HepG2 (cell line): ENCODE measurements around the gene BLOC1S4. TPM values are rescaled to one million over a fixed set of nuclear protein-coding genes. Genes with fewer than 3 reads are reported as not detected.

Source experiments
- ATAC-seq: fragments of 200-7000 bp; cut with Tn5 transposase; 3 replicates; pipeline ENCODE4 v1.9.1; 2020; ENCODE audit warnings: mild to moderate bottlenecking, moderate library complexity
- BruUV-seq: library from RNA; stranded (reverse); fragments of 400-500 nt; replicated peaks from 2 replicates; lab custom pipeline; 2021; lab: Mats Ljungman, UMichigan
- CTCF ChIA-PET: fragments of 300-600 bp; formaldehyde crosslinking; extraction: SDS; loops from one replicate; lab custom pipeline; 2021; ENCODE audit warnings: low total read pairs, inconsistent platforms, low intra/inter-chr PET ratio; lab: Yijun Ruan, JAX
- POLR2A ChIA-PET: fragments of 350-600 bp; sonication (Branson Sonifier 250); formaldehyde crosslinking; loops from one replicate; lab custom pipeline; 2020; ENCODE audit warnings: antibody characterized with exemption, inconsistent platforms; lab: Yijun Ruan, JAX
- DNase-seq: peaks from one replicate; pipeline ENCODE4 v3.0.0-alpha.2; 2015; ENCODE audit warnings: low spot score
- FAIRE-seq: peaks from 3 replicates; lab custom pipeline; 2011; peaks lifted over from hg19 to GRCh38; lab: Jason Lieb, UNC
- H2AFZ ChIP-seq: one replicate; pipeline ENCODE4 v1.6.1; 2011; ENCODE audit warnings: low read length, inconsistent platforms
- H3K27ac ChIP-seq: fragments of 300-600 bp; 3 replicates; pipeline ENCODE4 v1.8.0; 2011; ENCODE audit warnings: mixed run types, mild to moderate bottlenecking, mixed read lengths, low read length, inconsistent platforms; ENCODE audit not compliant: insufficient read depth; ENCODE audit errors: extremely low read length
- H3K27me3 ChIP-seq, 2 experiments: fragments of 200-600 bp in 1 of 2; 2 replicates in 1 of 2; 3 replicates in 1 of 2; pipeline versions ENCODE4 v1.6.0 to v1.8.0; 2011; ENCODE audit warnings: low read length in 2 of 2, mild to moderate bottlenecking in 2 of 2, moderate library complexity in 2 of 2, inconsistent platforms in 1 of 2; ENCODE audit not compliant: insufficient read depth in 2 of 2, control insufficient read depth in 1 of 2
- H3K36me3 ChIP-seq, 2 experiments: fragments of 200-600 bp in 1 of 2; replicated peaks in 1 of 2; 2 replicates in 1 of 2; 3 replicates in 1 of 2; pipeline versions ENCODE4 v1.5.1 to v1.8.0; 2011; ENCODE audit warnings: low read length in 2 of 2, inconsistent platforms in 1 of 2; ENCODE audit not compliant: insufficient read depth in 2 of 2, control insufficient read depth in 1 of 2
- H3K4me1 ChIP-seq: 2 replicates; pipeline ENCODE4 v1.5.1; 2012; ENCODE audit warnings: low read length, inconsistent platforms; ENCODE audit not compliant: insufficient read depth
- H3K4me2 ChIP-seq: 2 replicates; pipeline ENCODE4 v1.6.0; 2011; ENCODE audit warnings: low read depth, low read length, inconsistent platforms
- H3K4me3 ChIP-seq, 3 experiments: fragments of 200-600 bp in 1 of 3; sonication (generic), shearing (Covaris generic) in 1 of 3; replicated peaks in 1 of 3; 2 replicates each; pipeline ENCODE4 v1.5.1; 2011 to 2016; ENCODE audit warnings: low read length in 3 of 3, inconsistent platforms in 2 of 3, low read depth in 2 of 3, mild to moderate bottlenecking in 2 of 3, control low read depth in 1 of 3, mixed read lengths in 1 of 3; ENCODE audit not compliant: insufficient read depth in 1 of 3
- H3K79me2 ChIP-seq: one replicate; pipeline ENCODE4 v1.6.1; 2011; ENCODE audit warnings: low read length, inconsistent platforms; ENCODE audit not compliant: insufficient read depth
- H3K9ac ChIP-seq: 2 replicates; pipeline ENCODE4 v1.6.0; 2011; ENCODE audit warnings: mild to moderate bottlenecking, low read depth, low read length, inconsistent platforms; ENCODE audit not compliant: insufficient read depth
- H3K9me3 ChIP-seq: 2 replicates; pipeline ENCODE4 v1.5.1; 2012; ENCODE audit warnings: mild to moderate bottlenecking, low read length
- H4K20me1 ChIP-seq: 2 replicates; pipeline ENCODE4 v1.6.0; 2011; ENCODE audit warnings: inconsistent platforms, mild to moderate bottlenecking, low read length, moderate library complexity; ENCODE audit not compliant: insufficient read depth
- ARHGAP35 ChIP-seq: sonication (generic); formaldehyde crosslinking; IDR thresholded peaks from 2 replicates; pipeline ENCODE4 v1.9.0; 2022; ENCODE audit warnings: mild to moderate bottlenecking, inconsistent platforms, moderate library complexity, missing genetic modification reagents, borderline replicate concordance
- HNRNPH1 ChIP-seq: fragments of 200-400 bp; formaldehyde crosslinking; optimal IDR thresholded peaks from 2 replicates; pipeline ENCODE3; 2017; ENCODE audit warnings: mild to moderate bottlenecking, low read depth, low read length
- HOXA5 ChIP-seq: sonication (generic); formaldehyde crosslinking; IDR thresholded peaks from 2 replicates; pipeline ENCODE4 v1.4.0; 2020; ENCODE audit warnings: missing genetic modification reagents
- ISX ChIP-seq: sonication (generic); formaldehyde crosslinking; conservative IDR thresholded peaks from 2 replicates; pipeline ENCODE4 v1.5.0; 2020; ENCODE audit warnings: missing genetic modification reagents
- PLRG1 ChIP-seq: fragments of 450-650 bp; conservative IDR thresholded peaks from 2 replicates; pipeline ENCODE4 v1.6.1; 2016
- ZNF562 ChIP-seq: sonication (generic); formaldehyde crosslinking; IDR thresholded peaks from 2 replicates; pipeline ENCODE4 v1.8.0; 2022; ENCODE audit warnings: missing genetic modification reagents, borderline replicate concordance
- ZNF567 ChIP-seq: sonication (generic); formaldehyde crosslinking; IDR thresholded peaks from 2 replicates; pipeline ENCODE4 v1.8.1; 2023; ENCODE audit warnings: mild to moderate bottlenecking, missing genetic modification reagents, borderline replicate concordance
- ZNF615 ChIP-seq: sonication (generic); formaldehyde crosslinking; IDR thresholded peaks from 2 replicates; pipeline ENCODE4 v1.5.0; 2020; ENCODE audit warnings: mild to moderate bottlenecking, missing genetic modification reagents, borderline replicate concordance
- WGBS: methylation state at CpG from one replicate; pipeline ENCODE4 v1.1.6; 2017; ENCODE audit warnings: low lambda C conversion rate; 5-methylcytosine and 5-hydroxymethylcytosine counted together
- in situ Hi-C: cut with HindIII; loops from 2 replicates; pipeline ENCODE4 v1.10.0; 2017; ENCODE audit warnings: low pct_unique_long_range_greater_than_20kb; ENCODE audit not compliant: extremely low pct_ligation_motif_present
- intact Hi-C: fragments of 100-400 bp; cut with micrococcal nuclease; formaldehyde crosslinking; loops from one replicate; pipeline ENCODE4 v1.10.0; 2022; ENCODE audit not compliant: unreplicated experiment
- polyA plus RNA-seq, 8 experiments: library from polyadenylated mRNA; depleted of rRNA in 3 of 8; stranded (reverse) in 7 of 8; unstranded in 1 of 8; fragments of >200 nt; fragmentation: Illumina TruSeq in 4 of 8; extraction: Trizol in 4 of 8; gene quantifications; 2 replicates each; pipeline versions ENCODE4 v1.2.1 to v1.2.3, GENCODE V29; 2011 to 2016; ENCODE audit warnings: low read depth in 4 of 8, missing spikeins in 1 of 8, mixed read lengths in 1 of 8; ENCODE audit not compliant: insufficient read depth in 1 of 8
- total RNA-seq, 5 experiments: library from RNA; depleted of rRNA; stranded (reverse); fragments of >200 nt; fragmentation: Illumina TruSeq; extraction: Trizol; gene quantifications; 2 replicates each; pipeline ENCODE4 v1.2.3, GENCODE V29; 2016; ENCODE audit warnings: low read depth in 1 of 5
- TF ChIP-seq, protein P1 (sequence below): sonication (generic); formaldehyde crosslinking; IDR thresholded peaks from 2 replicates; pipeline ENCODE4 v1.4.0; 2020; ENCODE audit warnings: missing genetic modification reagents, mild to moderate bottlenecking, borderline replicate concordance
- TF ChIP-seq, protein P2 (sequence below): sonication (generic); formaldehyde crosslinking; IDR thresholded peaks from 2 replicates; pipeline ENCODE4 v1.5.1; 2020; ENCODE audit warnings: mild to moderate bottlenecking, missing genetic modification reagents, moderate library complexity
- TF ChIP-seq, protein P3 (sequence below): sonication (generic); formaldehyde crosslinking; IDR thresholded peaks from 2 replicates; pipeline ENCODE4 v1.5.1; 2020; ENCODE audit warnings: mild to moderate bottlenecking, moderate library complexity, missing genetic modification reagents

The BLOC1S4 gene
- total and polyA plus RNA-seq, 2 of the 13 experiments (the other 11 are each of a cell fraction or from before 2014, with no cell fraction given), result 15.5 to 20.9 TPM

DNA sequence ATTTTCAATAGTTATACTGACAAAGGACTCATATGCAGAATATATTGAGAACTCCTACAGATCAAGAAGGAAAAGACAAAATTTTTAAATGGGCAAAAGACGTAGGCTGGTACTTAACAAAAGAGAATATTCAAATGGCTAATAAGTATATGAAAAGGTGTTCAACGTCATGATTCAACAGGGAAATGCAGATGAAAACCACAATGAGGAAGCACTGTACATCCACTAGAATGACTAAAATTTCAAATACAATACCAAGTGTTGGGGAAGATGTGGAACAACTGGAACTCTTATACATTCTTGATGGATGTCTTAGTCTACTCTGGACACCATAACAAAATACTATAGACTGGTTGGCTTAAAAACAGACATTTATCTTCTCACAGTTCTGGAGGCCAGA lies 5.0 kb upstream of the BLOC1S4 start:
- intact Hi-C loops (loop anchor here (1.0 kb wide), 1 partner anchor 38 kb away; no protein-coding TSS in a partner anchor), in situ Hi-C loops (no loop called here)
- Histone ChIP-seq H2AFZ (no peak overlapping the region), H3K36me3 (no peaks in the 10 kb centered on the region; a peak in 1 of 5 replicates), H3K27ac (no peak overlapping the region), H3K4me3 (no peak overlapping the region), H3K4me2 (no peak overlapping the region), H3K79me2 (peaks cover 37% of the 10 kb centered on the region), H3K27me3 (peaks cover 0 to 6% of the 10 kb centered on the region in 2 experiments; a peak in 1 of 5 replicates), H3K9me3 (no peaks in the 10 kb centered on the region), H3K9ac (no peak overlapping the region), H3K4me1 (peaks cover 47% of the 10 kb centered on the region), H4K20me1 (peaks cover 12% of the 10 kb centered on the region; the same call in 1 of the 2 replicates)
- no TSS peak for BruUV-seq
- no peak for DNase-seq
- FAIRE-seq, result no peak
- no peak for ATAC-seq
- ChIA-PET CTCF (no interaction called here), POLR2A (interaction anchor here (2.6 kb wide), 1 partner anchor 16 kb away, joined by 25 read pairs; no protein-coding TSS in a partner anchor)
- no peak for TF ChIP-seq ARHGAP35 (CRISPR knock-in tag)
- no peak for TF ChIP-seq HNRNPH1
- no peak for TF ChIP-seq ZNF562 (CRISPR knock-in tag)
- TF ChIP-seq, protein P1, sequence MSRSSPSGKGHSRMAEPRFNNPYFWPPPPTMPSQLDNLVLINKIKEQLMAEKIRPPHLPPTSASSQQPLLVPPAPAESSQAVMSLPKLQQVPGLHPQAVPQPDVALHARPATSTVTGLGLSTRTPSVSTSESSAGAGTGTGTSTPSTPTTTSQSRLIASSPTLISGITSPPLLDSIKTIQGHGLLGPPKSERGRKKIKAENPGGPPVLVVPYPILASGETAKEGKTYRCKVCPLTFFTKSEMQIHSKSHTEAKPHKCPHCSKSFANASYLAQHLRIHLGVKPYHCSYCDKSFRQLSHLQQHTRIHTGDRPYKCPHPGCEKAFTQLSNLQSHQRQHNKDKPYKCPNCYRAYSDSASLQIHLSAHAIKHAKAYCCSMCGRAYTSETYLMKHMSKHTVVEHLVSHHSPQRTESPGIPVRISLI, result no peak
- no peak for TF ChIP-seq PLRG1
- no peak for TF ChIP-seq ISX
- TF ChIP-seq HOXA5, result no peak
- TF ChIP-seq ZNF615 (CRISPR knock-in tag), result no peak
- TF ChIP-seq, protein P2, sequence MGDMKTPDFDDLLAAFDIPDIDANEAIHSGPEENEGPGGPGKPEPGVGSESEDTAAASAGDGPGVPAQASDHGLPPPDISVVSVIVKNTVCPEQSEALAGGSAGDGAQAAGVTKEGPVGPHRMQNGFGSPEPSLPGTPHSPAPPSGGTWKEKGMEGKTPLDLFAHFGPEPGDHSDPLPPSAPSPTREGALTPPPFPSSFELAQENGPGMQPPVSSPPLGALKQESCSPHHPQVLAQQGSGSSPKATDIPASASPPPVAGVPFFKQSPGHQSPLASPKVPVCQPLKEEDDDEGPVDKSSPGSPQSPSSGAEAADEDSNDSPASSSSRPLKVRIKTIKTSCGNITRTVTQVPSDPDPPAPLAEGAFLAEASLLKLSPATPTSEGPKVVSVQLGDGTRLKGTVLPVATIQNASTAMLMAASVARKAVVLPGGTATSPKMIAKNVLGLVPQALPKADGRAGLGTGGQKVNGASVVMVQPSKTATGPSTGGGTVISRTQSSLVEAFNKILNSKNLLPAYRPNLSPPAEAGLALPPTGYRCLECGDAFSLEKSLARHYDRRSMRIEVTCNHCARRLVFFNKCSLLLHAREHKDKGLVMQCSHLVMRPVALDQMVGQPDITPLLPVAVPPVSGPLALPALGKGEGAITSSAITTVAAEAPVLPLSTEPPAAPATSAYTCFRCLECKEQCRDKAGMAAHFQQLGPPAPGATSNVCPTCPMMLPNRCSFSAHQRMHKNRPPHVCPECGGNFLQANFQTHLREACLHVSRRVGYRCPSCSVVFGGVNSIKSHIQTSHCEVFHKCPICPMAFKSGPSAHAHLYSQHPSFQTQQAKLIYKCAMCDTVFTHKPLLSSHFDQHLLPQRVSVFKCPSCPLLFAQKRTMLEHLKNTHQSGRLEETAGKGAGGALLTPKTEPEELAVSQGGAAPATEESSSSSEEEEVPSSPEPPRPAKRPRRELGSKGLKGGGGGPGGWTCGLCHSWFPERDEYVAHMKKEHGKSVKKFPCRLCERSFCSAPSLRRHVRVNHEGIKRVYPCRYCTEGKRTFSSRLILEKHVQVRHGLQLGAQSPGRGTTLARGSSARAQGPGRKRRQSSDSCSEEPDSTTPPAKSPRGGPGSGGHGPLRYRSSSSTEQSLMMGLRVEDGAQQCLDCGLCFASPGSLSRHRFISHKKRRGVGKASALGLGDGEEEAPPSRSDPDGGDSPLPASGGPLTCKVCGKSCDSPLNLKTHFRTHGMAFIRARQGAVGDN (CRISPR knock-in tag), result no peak
- TF ChIP-seq, protein P3, sequence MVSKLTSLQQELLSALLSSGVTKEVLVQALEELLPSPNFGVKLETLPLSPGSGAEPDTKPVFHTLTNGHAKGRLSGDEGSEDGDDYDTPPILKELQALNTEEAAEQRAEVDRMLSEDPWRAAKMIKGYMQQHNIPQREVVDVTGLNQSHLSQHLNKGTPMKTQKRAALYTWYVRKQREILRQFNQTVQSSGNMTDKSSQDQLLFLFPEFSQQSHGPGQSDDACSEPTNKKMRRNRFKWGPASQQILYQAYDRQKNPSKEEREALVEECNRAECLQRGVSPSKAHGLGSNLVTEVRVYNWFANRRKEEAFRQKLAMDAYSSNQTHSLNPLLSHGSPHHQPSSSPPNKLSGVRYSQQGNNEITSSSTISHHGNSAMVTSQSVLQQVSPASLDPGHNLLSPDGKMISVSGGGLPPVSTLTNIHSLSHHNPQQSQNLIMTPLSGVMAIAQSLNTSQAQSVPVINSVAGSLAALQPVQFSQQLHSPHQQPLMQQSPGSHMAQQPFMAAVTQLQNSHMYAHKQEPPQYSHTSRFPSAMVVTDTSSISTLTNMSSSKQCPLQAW, result no peak
- no peak for TF ChIP-seq ZNF567 (CRISPR knock-in tag)
- WGBS, result 75% methylated on average over 2 of the region's 2 CpGs
